ENCODE data around the gene LMOD3. TPM values are rescaled to one million over a fixed set of nuclear protein-coding genes. Genes with fewer than 3 reads are reported as not detected.

Gene LMOD3
- polyA plus RNA-seq, 10 donors = 74.6 to 196 (median 135) TPM

DNA sequence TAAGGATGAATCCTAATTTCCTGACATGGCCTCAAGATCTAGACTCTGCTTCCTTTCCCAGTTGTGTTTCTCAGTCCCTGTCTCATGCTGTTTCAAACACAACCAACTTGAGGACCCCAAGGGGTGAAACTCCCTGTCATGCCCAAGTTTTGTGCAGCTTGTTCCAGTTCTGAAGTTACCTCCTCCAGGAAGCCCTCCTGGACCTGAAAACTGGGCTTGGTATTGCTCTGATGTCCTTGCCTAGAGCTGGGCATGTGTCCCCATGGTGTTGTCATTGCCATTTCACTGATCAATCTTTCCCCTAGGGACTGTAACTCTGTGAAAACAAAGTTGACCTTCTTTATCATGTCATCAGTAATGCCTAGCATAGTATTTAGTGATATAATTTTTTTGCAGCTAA is 6.1 kb upstream of the LMOD3 start:
- DNase-seq = no peak

DNA sequence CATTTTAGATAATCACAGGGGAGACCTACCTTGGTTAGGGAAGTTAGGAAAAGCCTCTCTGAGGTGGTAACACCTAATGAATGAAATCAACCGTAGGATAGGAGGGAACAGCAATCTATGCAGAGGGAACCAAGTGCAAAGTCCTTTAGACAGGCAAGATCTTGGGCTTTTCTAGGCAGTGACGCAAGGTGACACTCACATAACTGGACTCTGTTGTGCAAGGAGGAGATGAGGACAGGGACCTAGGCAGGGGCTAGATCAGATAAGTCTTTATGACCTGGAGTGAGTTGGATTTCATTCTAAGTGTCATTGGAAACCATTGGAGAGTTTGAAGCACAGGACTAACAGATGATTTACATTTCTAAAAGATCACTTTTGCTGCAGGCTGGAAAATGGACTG is 4.6 kb upstream of the LMOD3 start:
- DNase-seq = no peak

- DNase-seq = no peak
Observed at GRCh38 chr3:69126216-69126615, 3.8 kb upstream of the LMOD3 start.

- DNase-seq = no peak
Observed at GRCh38 chr3:69121950-69122349, 445 bp downstream of the LMOD3 start.

DNA sequence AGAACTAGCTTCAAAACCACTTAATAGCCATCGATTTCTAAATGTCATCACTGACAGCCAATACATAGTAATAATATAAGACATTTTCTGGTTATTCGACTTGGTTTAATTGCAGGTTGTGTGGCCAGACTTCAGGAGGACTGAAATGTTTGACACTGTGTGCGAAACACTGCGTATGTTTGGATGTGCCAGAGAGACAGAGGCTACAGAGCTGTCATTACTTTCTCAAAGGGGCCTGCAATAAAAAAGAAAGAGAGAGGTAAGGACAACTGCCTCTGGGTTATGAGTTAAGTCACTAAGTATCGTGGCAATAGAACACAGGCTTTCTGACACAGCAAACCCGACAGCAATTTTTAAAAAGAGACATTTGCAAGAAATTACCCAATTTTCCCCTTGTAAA is 882 bp downstream of the LMOD3 start:
- DNase-seq = no peak

DNA sequence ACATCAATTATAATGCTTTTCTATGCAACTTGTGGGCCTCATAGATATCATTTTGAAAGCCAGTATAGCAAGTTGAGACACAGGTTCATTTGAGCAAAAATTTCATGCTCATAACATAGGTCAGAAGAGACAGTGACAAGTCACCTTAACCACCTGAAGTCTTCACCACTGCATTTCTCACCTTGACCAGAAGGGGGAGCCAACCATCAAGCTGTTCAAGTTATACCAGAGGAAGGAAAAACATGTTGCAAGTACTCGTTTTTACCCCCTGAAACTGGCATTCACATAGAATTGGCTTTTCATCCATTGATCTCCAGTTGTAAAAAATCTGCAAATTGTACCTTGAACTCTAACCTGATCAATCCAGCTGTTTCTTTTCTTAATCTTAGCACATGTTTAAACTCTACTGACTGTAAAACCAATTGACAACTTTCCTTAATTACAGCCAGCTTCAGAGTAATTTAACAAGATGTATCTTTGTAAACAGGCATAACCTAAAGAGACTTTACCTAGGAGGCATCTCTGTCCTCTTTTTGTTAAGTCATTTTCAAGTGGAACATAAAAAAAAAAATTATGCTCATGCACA is 1.4 kb downstream of the LMOD3 start:
- peak; percentile 71 to 76 (median 74) for DNase-seq

DNA sequence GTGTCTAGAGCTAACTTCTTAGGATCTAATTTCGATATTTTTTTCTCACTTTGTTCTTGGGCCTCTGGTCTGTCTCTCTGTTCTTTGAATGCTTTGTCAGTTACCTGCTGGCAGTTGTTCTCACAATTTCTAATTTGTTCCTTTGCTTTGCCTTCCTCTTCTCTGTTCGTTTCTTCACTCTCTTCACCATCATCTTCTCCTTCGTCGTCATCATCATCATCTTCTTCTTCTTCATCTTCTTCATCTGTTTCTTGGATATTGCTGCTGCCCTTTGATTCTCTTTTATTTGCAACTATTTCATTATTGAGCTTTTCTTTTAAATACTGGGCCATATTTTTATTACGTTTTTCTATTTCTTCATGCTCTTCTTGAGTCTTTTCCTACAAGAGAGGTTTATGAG is 2.7 kb downstream of the LMOD3 start:
- no peak for DNase-seq

- no peak for DNase-seq
Observed at GRCh38 chr3:69119138-69119537, 3.3 kb downstream of the LMOD3 start.

DNA sequence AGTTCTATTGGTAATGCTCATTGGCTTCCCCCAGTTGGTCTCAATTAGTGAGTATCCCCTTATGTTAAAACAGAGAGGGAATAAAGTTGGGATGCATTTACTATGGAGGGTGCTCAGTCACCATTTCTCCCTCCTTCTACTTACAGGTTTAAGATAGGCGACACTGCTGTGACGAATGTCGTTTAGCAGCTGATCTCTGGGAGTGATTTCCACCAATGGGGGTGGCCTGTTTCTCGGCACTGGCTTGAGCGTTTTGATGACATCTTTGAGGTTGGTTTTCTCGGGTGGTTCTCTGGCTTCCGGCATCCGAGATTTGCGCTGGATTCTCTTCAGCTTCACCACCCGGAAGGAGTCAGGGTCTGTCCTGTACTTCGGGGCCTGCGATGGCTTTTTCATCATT is 3.8 kb downstream of the LMOD3 start:
- no peak for DNase-seq

DNA sequence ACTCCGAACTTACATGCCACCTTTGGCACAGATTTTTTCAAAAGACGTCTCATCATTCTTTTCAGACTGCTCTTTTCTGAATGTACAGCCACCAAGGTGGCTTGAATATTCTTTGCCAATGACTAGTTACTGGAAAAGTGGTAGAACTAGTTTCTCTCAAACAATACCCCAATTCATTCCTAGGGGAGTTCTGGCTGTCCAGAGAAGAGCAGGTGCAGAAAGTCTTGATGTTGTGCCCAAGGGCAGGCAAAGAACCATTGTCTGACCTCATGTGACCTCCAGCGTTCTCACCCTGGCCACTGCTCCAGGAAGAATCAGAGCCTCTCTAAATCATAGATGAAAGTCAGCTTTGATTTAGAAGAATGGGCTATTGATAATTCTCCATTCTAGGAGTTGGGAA is 5.5 kb downstream of the LMOD3 start:
- no peak for DNase-seq

- no peak for DNase-seq
Observed at GRCh38 chr3:69116162-69116561, 6.2 kb downstream of the LMOD3 start.

- no peak for DNase-seq
Observed at GRCh38 chr3:69115731-69116130, 6.7 kb downstream of the LMOD3 start.

- no peak for DNase-seq
Observed at GRCh38 chr3:69113536-69113935, 8.9 kb downstream of the LMOD3 start.

- no peak for DNase-seq
Observed at GRCh38 chr3:69110941-69111546, 11.4 kb downstream of the LMOD3 start.

DNA sequence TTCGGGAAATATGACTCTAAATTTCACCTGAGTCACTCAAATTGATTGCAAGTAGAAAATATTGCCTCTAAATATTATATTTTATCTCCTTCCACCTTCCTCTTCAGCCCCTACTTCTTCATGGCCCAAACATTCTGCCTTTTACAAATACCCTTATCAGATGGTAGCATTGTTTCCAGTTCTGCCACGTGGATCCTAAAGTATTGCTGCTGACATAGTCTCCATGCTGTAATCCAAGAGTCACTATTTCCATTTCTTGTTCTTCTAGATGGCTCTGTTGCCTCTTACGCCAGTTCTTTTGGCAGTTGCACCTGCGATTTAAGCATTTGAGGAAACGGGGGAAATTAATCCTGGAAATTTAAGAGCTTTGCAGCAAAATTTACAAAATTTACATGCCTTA is 13.6 kb downstream of the LMOD3 start:
- DNase-seq = no peak

DNA sequence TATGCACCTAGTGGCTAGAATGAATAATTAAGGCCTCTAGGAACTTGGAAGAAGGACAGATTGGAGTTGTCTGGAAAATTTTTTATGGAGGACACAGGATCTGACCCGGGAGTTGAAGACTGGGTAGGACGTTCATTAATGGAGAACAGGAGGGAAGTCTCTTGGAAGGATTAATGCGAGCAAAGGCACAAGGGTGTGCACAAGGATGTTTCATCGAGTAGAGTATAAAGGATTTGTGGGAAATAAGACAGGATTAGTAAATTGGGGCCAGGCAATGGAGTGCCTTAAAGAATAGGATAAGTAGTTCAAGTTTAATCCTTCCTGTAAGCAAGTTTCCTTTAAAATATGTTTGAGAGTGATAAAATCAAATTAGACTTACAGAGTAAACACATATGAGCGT is 14.6 kb downstream of the LMOD3 start:
- no peak for DNase-seq

DNA sequence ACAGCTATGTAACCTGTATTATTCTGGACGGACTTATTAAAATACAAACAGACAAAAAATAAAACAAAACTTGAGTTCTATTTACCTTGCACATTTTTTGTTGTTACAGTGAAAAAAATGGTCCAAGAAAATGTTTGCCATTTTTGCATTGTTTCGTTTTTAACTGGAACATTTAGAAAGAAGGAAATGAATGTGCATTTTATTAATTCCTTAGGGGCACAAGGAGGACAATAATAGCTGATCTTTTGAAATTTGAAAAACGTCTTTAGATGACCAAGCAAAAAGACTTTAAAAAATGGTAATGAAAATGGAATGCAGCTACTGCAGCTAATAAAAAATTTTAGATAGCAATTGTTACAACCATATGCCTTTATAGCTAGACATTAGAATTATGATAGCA is 17.1 kb downstream of the LMOD3 start:
- DNase-seq = no peak

- no peak for DNase-seq
Observed at GRCh38 chr3:69104586-69104985, 17.8 kb downstream of the LMOD3 start.

- DNase-seq = no peak
Observed at GRCh38 chr3:69103123-69103522, 19.3 kb downstream of the LMOD3 start.

DNA sequence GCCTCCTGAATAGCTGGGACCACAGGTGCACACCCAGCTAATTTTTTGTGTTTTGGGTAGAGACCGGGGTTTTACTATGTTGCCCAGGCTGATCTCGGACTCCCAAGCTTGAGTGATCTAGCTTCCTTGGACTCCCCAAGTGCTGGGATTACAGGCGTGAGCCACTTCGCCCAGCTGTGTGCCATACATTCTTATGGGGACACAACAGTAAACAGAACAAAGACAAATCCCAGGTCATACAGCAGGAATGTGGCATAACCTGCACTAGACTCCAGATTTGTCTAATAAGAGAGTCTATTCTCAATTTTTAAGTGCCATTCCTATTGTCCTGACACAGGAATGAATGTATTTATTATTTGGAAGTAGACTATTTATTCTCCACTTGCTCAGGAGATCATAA is 20.0 kb downstream of the LMOD3 start:
- no peak for DNase-seq

GRCh38 chr3:69099576-69099975 is 22.8 kb downstream of the LMOD3 start:
- no peak for DNase-seq

GRCh38 chr3:69097407-69098086 is 24.8 kb downstream of the LMOD3 start:
- no peak for DNase-seq

DNA sequence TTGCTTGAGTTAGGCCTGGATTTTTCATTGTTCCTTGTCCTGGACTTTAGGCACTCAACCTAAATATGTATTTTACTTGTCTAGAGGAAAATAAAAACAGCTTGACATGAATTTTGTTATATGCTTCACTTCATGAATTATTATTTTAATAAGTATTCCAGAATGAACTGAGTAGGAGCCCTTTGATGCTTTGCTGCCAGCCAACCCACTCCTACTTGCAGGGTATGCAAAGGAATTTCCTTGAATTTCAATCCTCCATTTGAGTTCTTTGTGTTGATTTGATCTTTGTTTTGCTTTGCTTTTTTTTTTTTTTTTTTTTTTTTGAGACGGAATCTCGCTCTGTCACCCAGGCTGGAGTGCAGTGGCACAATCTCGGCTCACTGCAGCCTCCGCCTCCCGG is 26.1 kb downstream of the LMOD3 start:
- DNase-seq = no peak

DNA sequence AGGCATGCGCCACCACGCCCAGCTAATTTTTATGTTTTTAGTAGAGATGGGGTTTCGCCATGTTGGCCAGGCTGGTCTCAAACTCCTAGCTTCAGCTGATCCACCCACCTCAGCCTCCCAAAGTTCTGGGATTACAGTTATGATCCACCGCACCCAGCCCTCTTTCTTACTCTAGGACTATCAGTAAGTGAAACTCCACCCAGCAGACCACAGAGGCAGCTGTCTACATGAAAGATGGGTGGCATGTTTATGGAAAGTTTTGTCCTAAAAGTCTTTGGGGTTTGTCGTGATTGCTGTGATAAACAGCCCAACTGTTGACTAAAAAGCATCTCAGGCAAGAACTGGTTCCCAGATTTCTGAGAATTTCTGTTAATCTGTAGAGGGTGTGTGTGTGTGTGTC is 26.8 kb downstream of the LMOD3 start:
- no peak for DNase-seq
